ENCODE data around the gene SCGB1A1. TPM values are rescaled to one million over a fixed set of nuclear protein-coding genes. Genes with fewer than 3 reads are reported as not detected.

Gene SCGB1A1
- polyA plus RNA-seq, 1 donor from 2014 or later: not detected

GRCh38 chr11:62438641-62439040 is 19.8 kb downstream of the SCGB1A1 start:
- H3F3A ChIP-seq (ENCODE audit: insufficient read depth, low read length, poor library complexity, severe bottlenecking): no peaks in the 10 kb centered on the region
- H3K9me3 ChIP-seq (ENCODE audit: low read length): no peaks in the 10 kb centered on the region
- no peak overlapping the region for H3K4me3 ChIP-seq (ENCODE audit: low read length)
- H4K20me1 ChIP-seq (ENCODE audit: insufficient read depth): no peaks in the 10 kb centered on the region
- no peak overlapping the region for H3K4me2 ChIP-seq (ENCODE audit: low read length)
- H2AFZ ChIP-seq (ENCODE audit: low read depth, low read length): no peak overlapping the region
- H3K27ac ChIP-seq (ENCODE audit: low read length): no peak overlapping the region
- no peak overlapping the region for H3K9ac ChIP-seq (ENCODE audit: low read length)
- H3K9me2 ChIP-seq (ENCODE audit: insufficient read depth, low read length): no peaks in the 10 kb centered on the region
- no peaks in the 10 kb centered on the region for H3K79me2 ChIP-seq (replicated peaks; ENCODE audit: insufficient read depth, low read length)
- TF ChIP-seq EZH2 (IDR thresholded peaks at IDR 0.05; ENCODE audit: borderline replicate concordance, insufficient read depth, low read length, poor library complexity, severe bottlenecking) (no peak), EP300 (conservative IDR thresholded peaks at IDR 0.05; ENCODE audit: poor library complexity, severe bottlenecking) (no peak), TAF1 (IDR thresholded peaks at IDR 0.05; ENCODE audit: low read depth) (no peak), SMC3 (conservative IDR thresholded peaks at IDR 0.05; ENCODE audit: poor library complexity) (no peak), POLR2AphosphoS5 (IDR thresholded peaks at IDR 0.05) (no peak)
- TF ChIP-seq, protein P1, sequence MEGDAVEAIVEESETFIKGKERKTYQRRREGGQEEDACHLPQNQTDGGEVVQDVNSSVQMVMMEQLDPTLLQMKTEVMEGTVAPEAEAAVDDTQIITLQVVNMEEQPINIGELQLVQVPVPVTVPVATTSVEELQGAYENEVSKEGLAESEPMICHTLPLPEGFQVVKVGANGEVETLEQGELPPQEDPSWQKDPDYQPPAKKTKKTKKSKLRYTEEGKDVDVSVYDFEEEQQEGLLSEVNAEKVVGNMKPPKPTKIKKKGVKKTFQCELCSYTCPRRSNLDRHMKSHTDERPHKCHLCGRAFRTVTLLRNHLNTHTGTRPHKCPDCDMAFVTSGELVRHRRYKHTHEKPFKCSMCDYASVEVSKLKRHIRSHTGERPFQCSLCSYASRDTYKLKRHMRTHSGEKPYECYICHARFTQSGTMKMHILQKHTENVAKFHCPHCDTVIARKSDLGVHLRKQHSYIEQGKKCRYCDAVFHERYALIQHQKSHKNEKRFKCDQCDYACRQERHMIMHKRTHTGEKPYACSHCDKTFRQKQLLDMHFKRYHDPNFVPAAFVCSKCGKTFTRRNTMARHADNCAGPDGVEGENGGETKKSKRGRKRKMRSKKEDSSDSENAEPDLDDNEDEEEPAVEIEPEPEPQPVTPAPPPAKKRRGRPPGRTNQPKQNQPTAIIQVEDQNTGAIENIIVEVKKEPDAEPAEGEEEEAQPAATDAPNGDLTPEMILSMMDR (IDR thresholded peaks at IDR 0.05; ENCODE audit: poor library complexity, severe bottlenecking): no peak
- no peaks in the 10 kb centered on the region for H3K27me3 ChIP-seq (ENCODE audit: insufficient read depth, low read depth, low read length)
- no peaks in the 10 kb centered on the region for H3K36me3 ChIP-seq (ENCODE audit: insufficient read depth, low read length)

DNA sequence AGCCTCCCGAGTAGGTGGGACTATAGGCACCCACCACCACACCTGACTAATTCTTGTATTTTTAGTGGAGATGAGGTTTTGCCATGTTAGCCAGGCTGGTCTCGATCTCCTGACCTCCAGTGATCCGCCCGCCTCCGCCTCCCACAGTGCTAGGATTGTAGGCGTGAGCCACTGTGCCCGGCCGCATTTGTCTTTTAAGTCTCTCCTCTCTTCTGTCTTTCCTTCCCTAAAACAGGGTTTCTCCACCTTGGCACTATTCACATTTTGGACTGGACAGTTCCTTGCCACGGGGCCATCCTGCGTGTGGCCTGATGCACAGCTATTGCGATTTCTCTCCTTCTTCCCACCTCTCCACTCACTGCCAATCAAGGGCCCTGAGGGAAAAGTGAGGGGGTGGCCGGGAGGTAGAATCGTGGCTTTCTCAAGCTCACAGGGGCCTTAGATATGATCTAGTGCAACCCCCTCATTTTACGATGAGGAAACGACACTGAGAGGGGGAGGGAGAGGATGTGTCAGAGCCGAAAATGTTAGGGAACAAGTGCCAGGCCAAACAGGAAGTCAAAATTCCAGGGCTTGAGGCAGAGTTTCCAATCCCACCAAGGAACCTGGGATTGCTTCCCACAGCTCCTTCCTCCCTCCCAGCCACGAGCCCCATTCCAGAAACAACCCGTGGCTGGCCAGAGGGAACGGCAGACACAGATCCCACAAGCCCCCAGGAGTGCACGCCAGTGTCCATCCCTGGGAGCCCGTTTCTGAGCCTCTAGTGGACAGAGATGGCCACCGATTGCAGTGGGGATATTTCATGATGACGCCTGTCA is 21.2 kb downstream of the SCGB1A1 start:
- Histone ChIP-seq H3K79me2 (replicated peaks; ENCODE audit: insufficient read depth, low read length) (no peaks in the 10 kb centered on the region), H3K27me3 (ENCODE audit: insufficient read depth, low read depth, low read length) (no peaks in the 10 kb centered on the region), H4K20me1 (ENCODE audit: insufficient read depth) (no peaks in the 10 kb centered on the region), H3K9ac (ENCODE audit: low read length) (no peak overlapping the region), H3K27ac (ENCODE audit: low read length) (no peak overlapping the region), H2AFZ (ENCODE audit: low read depth, low read length) (no peak overlapping the region), H3K9me2 (ENCODE audit: insufficient read depth, low read length) (no peaks in the 10 kb centered on the region), H3K9me3 (ENCODE audit: low read length) (no peaks in the 10 kb centered on the region), H3F3A (ENCODE audit: insufficient read depth, low read length, poor library complexity, severe bottlenecking) (no peaks in the 10 kb centered on the region), H3K4me2 (ENCODE audit: low read length) (no peak overlapping the region), H3K36me3 (ENCODE audit: insufficient read depth, low read length) (no peaks in the 10 kb centered on the region), H3K4me3 (ENCODE audit: low read length) (no peak overlapping the region)
- no peak for TF ChIP-seq TAF1 (IDR thresholded peaks at IDR 0.05; ENCODE audit: low read depth)
- TF ChIP-seq SMC3 (conservative IDR thresholded peaks at IDR 0.05; ENCODE audit: poor library complexity): no peak
- TF ChIP-seq, protein P2, sequence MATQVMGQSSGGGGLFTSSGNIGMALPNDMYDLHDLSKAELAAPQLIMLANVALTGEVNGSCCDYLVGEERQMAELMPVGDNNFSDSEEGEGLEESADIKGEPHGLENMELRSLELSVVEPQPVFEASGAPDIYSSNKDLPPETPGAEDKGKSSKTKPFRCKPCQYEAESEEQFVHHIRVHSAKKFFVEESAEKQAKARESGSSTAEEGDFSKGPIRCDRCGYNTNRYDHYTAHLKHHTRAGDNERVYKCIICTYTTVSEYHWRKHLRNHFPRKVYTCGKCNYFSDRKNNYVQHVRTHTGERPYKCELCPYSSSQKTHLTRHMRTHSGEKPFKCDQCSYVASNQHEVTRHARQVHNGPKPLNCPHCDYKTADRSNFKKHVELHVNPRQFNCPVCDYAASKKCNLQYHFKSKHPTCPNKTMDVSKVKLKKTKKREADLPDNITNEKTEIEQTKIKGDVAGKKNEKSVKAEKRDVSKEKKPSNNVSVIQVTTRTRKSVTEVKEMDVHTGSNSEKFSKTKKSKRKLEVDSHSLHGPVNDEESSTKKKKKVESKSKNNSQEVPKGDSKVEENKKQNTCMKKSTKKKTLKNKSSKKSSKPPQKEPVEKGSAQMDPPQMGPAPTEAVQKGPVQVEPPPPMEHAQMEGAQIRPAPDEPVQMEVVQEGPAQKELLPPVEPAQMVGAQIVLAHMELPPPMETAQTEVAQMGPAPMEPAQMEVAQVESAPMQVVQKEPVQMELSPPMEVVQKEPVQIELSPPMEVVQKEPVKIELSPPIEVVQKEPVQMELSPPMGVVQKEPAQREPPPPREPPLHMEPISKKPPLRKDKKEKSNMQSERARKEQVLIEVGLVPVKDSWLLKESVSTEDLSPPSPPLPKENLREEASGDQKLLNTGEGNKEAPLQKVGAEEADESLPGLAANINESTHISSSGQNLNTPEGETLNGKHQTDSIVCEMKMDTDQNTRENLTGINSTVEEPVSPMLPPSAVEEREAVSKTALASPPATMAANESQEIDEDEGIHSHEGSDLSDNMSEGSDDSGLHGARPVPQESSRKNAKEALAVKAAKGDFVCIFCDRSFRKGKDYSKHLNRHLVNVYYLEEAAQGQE (IDR thresholded peaks at IDR 0.05; ENCODE audit: borderline replicate concordance): no peak
- no peak for TF ChIP-seq POLR2AphosphoS5 (IDR thresholded peaks at IDR 0.05)
- no peak for TF ChIP-seq MXI1 (conservative IDR thresholded peaks at IDR 0.05; ENCODE audit: poor library complexity, severe bottlenecking)
- TF ChIP-seq, protein P1 (IDR thresholded peaks at IDR 0.05; ENCODE audit: poor library complexity, severe bottlenecking): no peak
- TF ChIP-seq EZH2 (IDR thresholded peaks at IDR 0.05; ENCODE audit: borderline replicate concordance, insufficient read depth, low read length, poor library complexity, severe bottlenecking): no peak
- no peak for TF ChIP-seq RAD21 (conservative IDR thresholded peaks at IDR 0.05)
- TF ChIP-seq EP300 (conservative IDR thresholded peaks at IDR 0.05; ENCODE audit: poor library complexity, severe bottlenecking): no peak

Data from neural cell (in vitro differentiated cells).